Parathyroid adenoma (tissue), 2 donors: ENCODE results near the gene CRTAP.
"Not testable (repeated sequence)": the region's sequence is repeated elsewhere in the genome, so short reads cannot be mapped to it uniquely, and the experiment has no call there.

Experiments
- H2AFZ ChIP-seq: fragments of 300-600 bp; sonication (generic); one replicate; pipeline ENCODE4 v1.7.0; 2017; ENCODE audit warnings: antibody characterized with exemption, mild to moderate bottlenecking
- H3K27ac ChIP-seq: fragments of 300-600 bp; sonication (generic); one replicate; pipeline ENCODE4 v1.7.0; 2017
- H3K27me3 ChIP-seq: fragments of 300-600 bp; sonication (generic); one replicate; pipeline ENCODE4 v1.7.0; 2017; ENCODE audit warnings: low read length; ENCODE audit not compliant: control insufficient read depth, insufficient read depth
- H3K36me3 ChIP-seq: fragments of 300-600 bp; sonication (generic); one replicate; pipeline ENCODE4 v1.7.0; 2017; ENCODE audit warnings: low read length; ENCODE audit not compliant: control insufficient read depth, insufficient read depth
- H3K4me1 ChIP-seq: fragments of 300-600 bp; sonication (generic); one replicate; pipeline ENCODE4 v1.7.0; 2017; ENCODE audit warnings: control low read depth
- H3K4me2 ChIP-seq: fragments of 300-600 bp; sonication (generic); one replicate; pipeline ENCODE4 v1.7.0; 2017; ENCODE audit warnings: low read length
- H3K4me3 ChIP-seq: fragments of 300-600 bp; sonication (generic); one replicate; pipeline ENCODE4 v1.7.0; 2017; ENCODE audit warnings: low read depth, low read length
- H3K79me2 ChIP-seq: fragments of 300-600 bp; sonication (generic); one replicate; pipeline ENCODE4 v1.7.0; 2017; ENCODE audit warnings: control low read depth
- H3K9ac ChIP-seq: fragments of 300-600 bp; sonication (generic); one replicate; pipeline ENCODE4 v1.7.0; 2017; ENCODE audit warnings: mild to moderate bottlenecking
- H3K9me3 ChIP-seq: fragments of 300-600 bp; sonication (generic); one replicate; pipeline ENCODE4 v1.7.0; 2017; ENCODE audit warnings: low read length; ENCODE audit not compliant: control insufficient read depth
- CTCF ChIP-seq: fragments of 300-600 bp; sonication (generic); IDR thresholded peaks from one replicate; pipeline ENCODE4 v1.7.0; 2017; ENCODE audit warnings: antibody characterized with exemption, mild to moderate bottlenecking
- donor health status: primary hyperparathyroidism.

CRTAP gene

GRCh38 chr3:33134026-33134625 lies 20.3 kb downstream of the CRTAP start:
- Histone ChIP-seq H3K27me3 (no peaks in the 10 kb centered on the region), H3K79me2 (no peaks in the 10 kb centered on the region), H3K4me3 (no peak overlapping the region), H3K27ac (no peak overlapping the region), H3K4me2 (no peak overlapping the region), H3K9ac (no peak overlapping the region), H3K4me1 (peaks cover 7% of the 10 kb centered on the region), H3K9me3 (no peaks in the 10 kb centered on the region), H3K36me3 (no peaks in the 10 kb centered on the region), H2AFZ (no peak overlapping the region)
- no peak for TF ChIP-seq CTCF

- Histone ChIP-seq H3K4me3 (no peak overlapping the region), H2AFZ (no peak overlapping the region), H3K36me3 (no peaks in the 10 kb centered on the region), H3K4me1 (no peaks in the 10 kb centered on the region), H3K9me3 (no peaks in the 10 kb centered on the region), H3K27me3 (no peaks in the 10 kb centered on the region), H3K9ac (no peak overlapping the region), H3K27ac (no peak overlapping the region), H3K4me2 (no peak overlapping the region), H3K79me2 (no peaks in the 10 kb centered on the region)
- no peak for TF ChIP-seq CTCF
Measured at GRCh38 chr3:33137691-33138090, 23.9 kb downstream of the CRTAP start.

- not testable (repeated sequence) for H3K4me2 ChIP-seq, H3K36me3 ChIP-seq, H3K9ac ChIP-seq, H3K79me2 ChIP-seq, H3K4me3 ChIP-seq, H3K27me3 ChIP-seq, H2AFZ ChIP-seq, H3K9me3 ChIP-seq, H3K4me1 ChIP-seq, H3K27ac ChIP-seq
Measured at GRCh38 chr3:33139006-33139623, 25.3 kb downstream of the CRTAP start.

GRCh38 chr3:33139996-33140395 lies 26.2 kb downstream of the CRTAP start:
- no peaks in the 10 kb centered on the region for H3K27me3 ChIP-seq
- H3K4me3 ChIP-seq, result no peak overlapping the region
- no peaks in the 10 kb centered on the region for H3K36me3 ChIP-seq
- H3K4me2 ChIP-seq, result no peak overlapping the region
- H3K4me1 ChIP-seq, result no peaks in the 10 kb centered on the region
- H3K79me2 ChIP-seq, result no peaks in the 10 kb centered on the region
- no peak overlapping the region for H3K9ac ChIP-seq
- H3K9me3 ChIP-seq, result no peaks in the 10 kb centered on the region
- H3K27ac ChIP-seq, result no peak overlapping the region
- TF ChIP-seq CTCF, result no peak
- no peak overlapping the region for H2AFZ ChIP-seq

- Histone ChIP-seq H3K79me2 (no peaks in the 10 kb centered on the region), H3K9me3 (no peaks in the 10 kb centered on the region), H3K36me3 (no peaks in the 10 kb centered on the region), H3K27me3 (no peaks in the 10 kb centered on the region), H2AFZ (no peak overlapping the region), H3K4me3 (no peak overlapping the region), H3K4me1 (no peaks in the 10 kb centered on the region), H3K27ac (no peak overlapping the region), H3K9ac (no peak overlapping the region), H3K4me2 (no peak overlapping the region)
- no peak for TF ChIP-seq CTCF
Measured at GRCh38 chr3:33141006-33141405, 27.2 kb downstream of the CRTAP start.
